WERI-Rb-1 (cell line): ENCODE data around the gene KCNJ11.

ENCODE experiments used
- DNase-seq: peaks from one replicate; pipeline ENCODE4 v3.0.0-alpha.2; 2020
- H3K27ac ChIP-seq: fragments of 250-450 bp; sonication (Bioruptor Pico); 2 replicates; pipeline ENCODE4 v1.5.1; 2020; ENCODE audit warnings: mild to moderate bottlenecking, moderate library complexity
- H3K27me3 ChIP-seq: fragments of 250-450 bp; sonication (Bioruptor Pico); 2 replicates; pipeline ENCODE4 v1.5.1; 2021; ENCODE audit warnings: mild to moderate bottlenecking, low read depth, moderate library complexity; ENCODE audit not compliant: insufficient read depth, severe bottlenecking
- H3K36me3 ChIP-seq: fragments of 250-450 bp; sonication (Bioruptor Pico); 2 replicates; pipeline ENCODE4 v1.5.1; 2020; ENCODE audit warnings: mild to moderate bottlenecking, moderate library complexity
- H3K4me3 ChIP-seq: 2 replicates; pipeline ENCODE4 v1.5.1; 2011; ENCODE audit warnings: low read depth, mild to moderate bottlenecking, control low read depth, low read length
- H3K9me3 ChIP-seq: fragments of 250-450 bp; sonication (Bioruptor Pico); 2 replicates; pipeline ENCODE4 v1.5.1; 2021; ENCODE audit warnings: mild to moderate bottlenecking, moderate library complexity; ENCODE audit not compliant: severe bottlenecking
- CTCF ChIP-seq: IDR thresholded peaks from 2 replicates; pipeline ENCODE4 v1.5.1; 2011; ENCODE audit warnings: low read depth, mild to moderate bottlenecking, control low read depth, inconsistent platforms, low read length

KCNJ11 gene

GRCh38 chr11:17403980-17404759, 15.7 kb upstream of the KCNJ11 start:
- Histone ChIP-seq H3K36me3 (peaks cover 11% of the 10 kb centered on the region), H3K9me3 (no peaks in the 10 kb centered on the region), H3K4me3 (no peak overlapping the region), H3K27me3 (no peaks in the 10 kb centered on the region), H3K27ac (no peak overlapping the region)
- DNase-seq: no peak
- TF ChIP-seq CTCF: no peak

- Histone ChIP-seq H3K36me3 (peaks cover 8% of the 10 kb centered on the region; the same call in 1 of the 2 replicates), H3K27me3 (no peaks in the 10 kb centered on the region), H3K4me3 (no peak overlapping the region), H3K27ac (no peak overlapping the region), H3K9me3 (no peaks in the 10 kb centered on the region)
- DNase-seq: no peak
- no peak for TF ChIP-seq CTCF
These were observed 14.0 kb upstream of the KCNJ11 start for GRCh38 chr11:17402486-17402885.

GRCh38 chr11:17401841-17402240, 13.4 kb upstream of the KCNJ11 start:
- no peak for DNase-seq
- no peak for TF ChIP-seq CTCF
- Histone ChIP-seq H3K36me3 (peaks cover 11% of the 10 kb centered on the region; the same call in 1 of the 2 replicates), H3K27me3 (no peaks in the 10 kb centered on the region), H3K27ac (no peak overlapping the region), H3K9me3 (no peaks in the 10 kb centered on the region), H3K4me3 (no peak overlapping the region)

GRCh38 chr11:17401316-17401715, 12.9 kb upstream of the KCNJ11 start:
- TF ChIP-seq CTCF: no peak
- DNase-seq: no peak

GRCh38 chr11:17400048-17400775, 11.8 kb upstream of the KCNJ11 start:
- H3K9me3 ChIP-seq: no peaks in the 10 kb centered on the region
- H3K27me3 ChIP-seq: no peaks in the 10 kb centered on the region
- DNase-seq: no peak
- H3K4me3 ChIP-seq: no peak overlapping the region
- H3K27ac ChIP-seq: no peak overlapping the region
- TF ChIP-seq CTCF: no peak
- H3K36me3 ChIP-seq: peaks cover 12% of the 10 kb centered on the region; the same call in 1 of the 2 replicates

More at GRCh38 chr11:17401316-17401715, 12.9 kb upstream of the KCNJ11 start:
- no peak overlapping the region for H3K27ac ChIP-seq
- H3K36me3 ChIP-seq: peaks cover 11% of the 10 kb centered on the region; the same call in 1 of the 2 replicates
- H3K9me3 ChIP-seq: no peaks in the 10 kb centered on the region
- no peak overlapping the region for H3K4me3 ChIP-seq
- H3K27me3 ChIP-seq: no peaks in the 10 kb centered on the region
